ENCODE measurements around the gene HNRNPLL.

The HNRNPLL gene

GRCh38 chr2:38583524-38583923, 19.2 kb downstream of the HNRNPLL start:
- Histone ChIP-seq H3K27me3 (ENCODE audit: insufficient read depth, low read depth) (no peaks in the 10 kb centered on the region), H3K4me3 (IDR thresholded peaks at IDR 0.05; ENCODE audit: insufficient read depth, low read depth, low read length) (no peak overlapping the region), H3K27ac (no peak overlapping the region), H3K36me3 (ENCODE audit: insufficient read depth) (no peaks in the 10 kb centered on the region), H3K4me2 (no peak overlapping the region), H3K79me2 (ENCODE audit: insufficient read depth, low read depth) (peaks cover 5% of the 10 kb centered on the region; the same call in 1 of the 2 replicates), H3K9ac (no peak overlapping the region), H3K4me1 (ENCODE audit: low read depth, poor library complexity, severe bottlenecking) (peaks cover 8% of the 10 kb centered on the region), H4K20me1 (ENCODE audit: insufficient read depth) (no peaks in the 10 kb centered on the region), H2AFZ (ENCODE audit: low read depth) (no peak overlapping the region)
- TF ChIP-seq CTCF (conservative IDR thresholded peaks at IDR 0.05; ENCODE audit: low read depth, low read length): no peak

GRCh38 chr2:38581193-38582147, 21.3 kb downstream of the HNRNPLL start:
- Histone ChIP-seq H3K27ac (no peak overlapping the region), H3K36me3 (ENCODE audit: insufficient read depth) (no peaks in the 10 kb centered on the region), H4K20me1 (ENCODE audit: insufficient read depth) (no peaks in the 10 kb centered on the region), H3K4me3 (IDR thresholded peaks at IDR 0.05; ENCODE audit: insufficient read depth, low read depth, low read length) (no peak overlapping the region), H3K27me3 (ENCODE audit: insufficient read depth, low read depth) (no peaks in the 10 kb centered on the region), H3K4me1 (ENCODE audit: low read depth, poor library complexity, severe bottlenecking) (peaks cover 7% of the 10 kb centered on the region), H3K79me2 (ENCODE audit: insufficient read depth, low read depth) (peaks cover under 1% of the 10 kb centered on the region; the same call in 1 of the 2 replicates), H3K9ac (no peak overlapping the region), H3K4me2 (no peak overlapping the region), H2AFZ (ENCODE audit: low read depth) (no peak overlapping the region)
- peak; percentile 96 for TF ChIP-seq CTCF (conservative IDR thresholded peaks at IDR 0.05; ENCODE audit: low read depth, low read length)

GRCh38 chr2:38580115-38580636, 22.6 kb downstream of the HNRNPLL start:
- Histone ChIP-seq H3K36me3 (ENCODE audit: insufficient read depth) (no peaks in the 10 kb centered on the region), H3K4me3 (IDR thresholded peaks at IDR 0.05; ENCODE audit: insufficient read depth, low read depth, low read length) (no peak overlapping the region), H3K4me1 (ENCODE audit: low read depth, poor library complexity, severe bottlenecking) (peaks cover 7% of the 10 kb centered on the region), H2AFZ (ENCODE audit: low read depth) (no peak overlapping the region), H4K20me1 (ENCODE audit: insufficient read depth) (no peaks in the 10 kb centered on the region), H3K79me2 (ENCODE audit: insufficient read depth, low read depth) (no peaks in the 10 kb centered on the region), H3K4me2 (no peak overlapping the region), H3K27me3 (ENCODE audit: insufficient read depth, low read depth) (no peaks in the 10 kb centered on the region), H3K9ac (no peak overlapping the region), H3K27ac (no peak overlapping the region)
- no peak for TF ChIP-seq CTCF (conservative IDR thresholded peaks at IDR 0.05; ENCODE audit: low read depth, low read length)

- Histone ChIP-seq H3K4me1 (ENCODE audit: low read depth, poor library complexity, severe bottlenecking) (peaks cover 17% of the 10 kb centered on the region), H3K4me2 (no peak overlapping the region)
Measured at GRCh38 chr2:38578832-38579231, 23.9 kb downstream of the HNRNPLL start.

More at GRCh38 chr2:38578832-38579231, 23.9 kb downstream of the HNRNPLL start:
- no peak overlapping the region for H2AFZ ChIP-seq (ENCODE audit: low read depth)
- H3K4me3 ChIP-seq (IDR thresholded peaks at IDR 0.05; ENCODE audit: insufficient read depth, low read depth, low read length): no peak overlapping the region
- H3K36me3 ChIP-seq (ENCODE audit: insufficient read depth): no peaks in the 10 kb centered on the region
- no peak for TF ChIP-seq CTCF (conservative IDR thresholded peaks at IDR 0.05; ENCODE audit: low read depth, low read length)
- H3K9ac ChIP-seq: no peak overlapping the region
- no peak overlapping the region for H3K27ac ChIP-seq
- no peaks in the 10 kb centered on the region for H4K20me1 ChIP-seq (ENCODE audit: insufficient read depth)
- H3K79me2 ChIP-seq (ENCODE audit: insufficient read depth, low read depth): no peaks in the 10 kb centered on the region
- H3K27me3 ChIP-seq (ENCODE audit: insufficient read depth, low read depth): no peaks in the 10 kb centered on the region

All from KMS-11 (cell line).